HG03457 (cell line): ENCODE results near the gene NET1.
"Not testable (repeated sequence)": the region's sequence is repeated elsewhere in the genome, so short reads cannot be mapped to it uniquely, and the experiment has no call there.

ENCODE experiments used
- ATAC-seq: cut with Tn5 transposase; IDR thresholded peaks from one replicate; pipeline ENCODE4 v1.9.1; 2021; ENCODE audit warnings: moderate number of reproducible peaks; ENCODE audit not compliant: unreplicated experiment

NET1 gene, protein sequence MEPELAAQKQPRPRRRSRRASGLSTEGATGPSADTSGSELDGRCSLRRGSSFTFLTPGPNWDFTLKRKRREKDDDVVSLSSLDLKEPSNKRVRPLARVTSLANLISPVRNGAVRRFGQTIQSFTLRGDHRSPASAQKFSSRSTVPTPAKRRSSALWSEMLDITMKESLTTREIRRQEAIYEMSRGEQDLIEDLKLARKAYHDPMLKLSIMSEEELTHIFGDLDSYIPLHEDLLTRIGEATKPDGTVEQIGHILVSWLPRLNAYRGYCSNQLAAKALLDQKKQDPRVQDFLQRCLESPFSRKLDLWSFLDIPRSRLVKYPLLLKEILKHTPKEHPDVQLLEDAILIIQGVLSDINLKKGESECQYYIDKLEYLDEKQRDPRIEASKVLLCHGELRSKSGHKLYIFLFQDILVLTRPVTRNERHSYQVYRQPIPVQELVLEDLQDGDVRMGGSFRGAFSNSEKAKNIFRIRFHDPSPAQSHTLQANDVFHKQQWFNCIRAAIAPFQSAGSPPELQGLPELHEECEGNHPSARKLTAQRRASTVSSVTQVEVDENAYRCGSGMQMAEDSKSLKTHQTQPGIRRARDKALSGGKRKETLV

DNA sequence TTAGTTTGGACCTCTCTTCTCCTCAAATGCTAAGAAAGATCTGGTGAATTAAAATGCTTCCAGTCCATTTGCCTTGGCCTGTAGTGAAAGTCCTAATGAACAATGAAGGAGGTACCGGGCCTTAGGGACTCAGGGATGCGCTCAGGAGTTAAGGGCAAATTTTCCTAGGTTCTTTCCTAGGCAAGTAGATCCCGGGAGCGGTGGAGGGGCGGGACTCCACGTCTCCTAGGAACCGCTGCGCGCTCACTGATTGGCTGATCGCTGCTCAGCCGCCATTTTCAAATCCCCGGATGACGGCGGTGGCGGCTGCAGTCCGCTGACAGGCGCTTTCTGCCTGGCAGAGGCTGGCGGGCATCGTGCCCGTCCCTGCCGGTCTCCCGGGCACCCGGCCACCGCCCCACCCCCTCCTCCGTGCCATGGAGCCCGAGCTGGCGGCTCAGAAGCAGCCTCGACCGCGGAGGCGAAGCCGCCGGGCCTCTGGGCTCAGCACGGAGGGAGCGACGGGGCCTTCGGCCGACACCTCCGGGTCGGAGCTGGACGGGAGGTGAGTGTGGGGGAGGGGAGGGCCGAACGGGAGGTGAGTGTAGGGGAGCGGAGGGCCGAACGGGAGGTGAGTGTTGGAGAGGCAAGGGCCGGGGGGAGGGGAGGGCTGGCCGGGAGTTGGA is at the start of gene NET1:
NET1 (plus strand) TSS at position 281 of the 665 bp plus-strand sequence; CDS start at position 417, 136 bp downstream.
- ATAC-seq, result peak; percentile 91

DNA sequence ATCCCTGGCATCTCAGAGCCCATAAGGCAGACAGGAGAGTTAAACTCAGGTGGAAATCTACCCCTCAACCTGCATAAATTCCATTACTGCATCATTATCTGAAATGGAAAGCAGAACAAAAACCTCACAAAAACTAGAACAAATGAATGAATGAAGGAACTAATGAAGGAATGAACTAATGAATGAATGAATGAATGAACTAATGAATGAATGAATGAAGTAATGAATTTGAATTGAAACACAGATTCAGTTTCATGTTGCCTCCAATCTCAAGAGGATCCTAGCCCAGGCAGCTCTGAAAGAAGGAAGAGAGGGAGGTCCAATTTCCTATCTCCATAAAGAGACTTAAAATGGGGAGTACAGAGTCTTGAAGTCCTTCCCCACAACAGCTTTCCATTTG is 49.5 kb upstream of the NET1 start:
- ATAC-seq, result no peak

DNA sequence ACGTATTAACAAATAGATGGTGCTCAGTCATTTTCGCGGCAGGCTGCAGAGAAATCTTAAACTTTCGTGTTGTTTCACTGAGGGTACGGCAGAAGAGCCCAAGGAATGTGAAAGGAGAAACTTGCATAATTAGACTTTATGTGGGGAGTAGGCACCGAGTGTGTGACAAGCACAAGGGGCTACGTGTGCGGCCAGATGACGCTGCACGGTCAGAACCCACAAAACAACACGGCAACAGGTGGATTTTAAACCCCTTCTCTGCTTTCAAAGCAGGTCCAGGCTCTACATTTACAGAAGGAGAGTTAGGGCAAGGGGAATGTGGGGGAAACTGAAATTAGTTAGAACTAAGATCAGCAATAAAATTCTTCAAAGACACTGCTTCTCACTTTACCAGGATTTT is 48.0 kb upstream of the NET1 start:
- no peak for ATAC-seq

DNA sequence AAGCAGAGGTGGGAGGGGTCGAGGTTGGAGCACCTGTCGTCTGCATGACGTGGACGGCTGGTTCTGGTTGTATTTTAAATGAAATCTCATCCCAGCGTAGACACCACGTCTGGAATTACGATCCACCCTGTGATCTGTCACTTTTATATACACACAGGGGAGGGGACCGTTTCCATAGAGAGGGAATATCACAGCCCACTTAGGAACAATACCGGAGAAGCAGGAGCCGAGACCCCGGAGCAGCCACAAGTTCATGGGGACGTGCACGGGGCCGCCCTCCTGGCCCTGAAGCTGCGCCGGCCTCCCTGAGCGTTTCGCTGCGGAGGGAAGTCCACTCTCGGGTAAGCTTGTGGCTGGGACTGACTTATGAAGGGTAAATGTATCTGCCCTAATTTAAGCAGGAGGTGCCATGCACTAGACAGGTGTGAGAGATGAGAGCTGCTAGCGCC is 47.4 kb upstream of the NET1 start, which contains the start of gene UCN3:
UCN3 (plus strand) TSS at position 77 of the 449 bp plus-strand sequence. CDS start 8,755 bp downstream, outside the sequence.
- no peak for ATAC-seq

DNA sequence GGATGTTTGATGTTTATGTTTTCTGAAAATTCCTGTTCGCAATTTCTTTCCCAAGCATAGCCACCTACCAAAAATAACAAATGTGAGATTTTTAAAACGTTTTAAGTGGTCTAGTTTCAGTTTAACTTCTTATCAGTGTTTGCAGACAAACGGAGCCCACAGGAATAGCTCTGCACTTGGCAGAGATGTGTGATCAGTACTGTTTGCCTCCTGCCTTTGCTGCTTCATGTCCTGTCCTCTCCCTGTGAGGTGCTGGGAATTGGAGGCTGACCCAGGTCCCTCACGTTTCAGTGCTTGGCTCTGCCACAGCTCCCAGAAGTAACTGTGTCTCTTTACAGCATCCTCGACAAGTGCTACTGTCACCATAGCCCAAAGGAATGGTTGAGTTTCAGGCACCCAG is 46.4 kb upstream of the NET1 start:
- ATAC-seq, result no peak

DNA sequence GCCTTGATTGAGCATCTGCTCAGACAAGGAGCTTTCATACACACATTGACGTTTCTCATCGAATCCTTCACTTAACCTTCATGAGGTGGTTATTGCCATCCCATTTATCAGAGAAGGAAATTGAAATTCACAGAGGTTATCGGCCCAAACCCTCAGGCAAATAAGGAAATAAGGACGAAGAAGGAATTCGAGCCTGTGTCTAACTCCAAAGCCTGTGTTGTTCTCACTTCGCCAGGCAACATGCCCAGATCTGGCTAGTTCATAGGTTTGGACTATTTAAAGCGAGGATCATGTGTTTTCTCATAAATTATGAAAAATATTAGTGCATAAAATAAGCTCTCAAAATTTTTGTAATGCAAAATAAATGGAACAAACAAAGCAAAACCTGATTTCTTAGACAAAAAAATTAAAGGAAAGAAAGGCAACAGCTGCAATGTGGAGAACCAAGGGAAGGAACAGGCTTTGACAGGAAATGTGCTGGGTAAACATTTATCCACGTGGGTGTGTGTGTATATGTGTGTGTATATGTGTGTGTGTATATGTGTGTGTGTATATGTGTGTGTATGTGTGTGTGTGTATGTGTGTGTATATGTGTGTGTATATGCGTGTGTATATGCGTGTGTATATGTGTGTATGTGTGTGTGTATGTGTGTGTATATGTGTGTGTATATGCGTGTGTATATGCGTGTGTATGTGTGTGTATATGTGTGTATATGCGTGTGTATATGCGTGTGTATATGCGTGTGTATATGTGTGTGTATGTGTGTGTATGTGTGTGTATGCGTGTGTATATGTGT is 42.8 kb upstream of the NET1 start:
- no peak for ATAC-seq

DNA sequence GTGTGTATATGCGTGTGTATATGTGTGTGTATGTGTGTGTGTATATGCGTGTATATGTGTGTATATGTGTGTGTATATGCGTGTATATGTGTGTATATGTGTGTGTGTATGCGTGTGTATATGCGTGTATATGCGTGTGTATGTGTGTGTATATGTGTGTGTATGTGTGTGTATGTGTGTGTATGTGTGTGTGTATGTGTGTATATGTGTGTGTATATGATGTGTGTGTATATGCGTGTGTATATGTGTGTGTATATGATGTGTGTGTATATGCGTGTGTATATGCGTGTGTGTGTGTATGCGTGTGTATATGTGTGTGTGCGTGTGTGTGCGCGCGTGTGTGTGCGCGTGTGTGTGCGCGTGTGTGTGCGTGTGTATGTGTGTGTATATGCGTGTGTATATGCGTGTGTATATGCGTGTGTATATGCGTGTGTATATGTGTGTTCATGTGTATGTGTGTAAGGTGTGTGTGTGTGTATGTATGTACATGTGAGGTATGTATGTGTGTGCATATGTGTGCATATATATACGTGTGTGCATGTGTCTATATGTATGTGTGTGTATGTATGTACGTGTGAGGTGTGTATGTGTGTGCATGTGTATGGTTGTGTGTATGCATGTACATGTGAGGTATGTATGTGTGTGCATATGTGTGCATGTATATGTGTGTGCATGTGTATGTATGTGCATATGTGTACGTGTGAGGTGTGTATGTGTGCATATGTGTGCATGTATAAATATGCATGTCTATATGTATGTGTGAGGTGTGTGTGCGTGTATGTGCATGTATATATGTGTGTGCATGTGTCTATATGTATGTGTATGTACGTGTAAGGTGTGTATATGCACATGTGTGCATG is 41.6 kb upstream of the NET1 start:
- ATAC-seq, result no peak

DNA sequence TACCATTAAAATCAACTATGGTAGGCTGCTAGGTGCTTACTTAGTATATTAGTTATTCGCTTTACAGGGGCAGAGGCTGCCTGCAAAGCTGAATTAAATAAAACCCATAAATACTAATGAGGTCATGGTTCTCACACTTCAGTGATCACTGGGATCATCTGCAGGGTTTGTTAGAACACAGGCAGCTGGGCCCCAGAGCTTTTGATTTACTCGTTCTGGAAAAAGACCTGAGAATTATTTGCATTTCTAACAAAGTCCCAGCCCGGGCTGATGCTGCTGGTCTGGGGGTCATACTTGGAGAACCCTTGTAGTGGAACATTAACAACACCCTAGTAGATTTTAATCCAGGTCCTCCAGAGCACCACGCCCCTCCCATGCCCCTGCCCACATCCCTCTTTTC is 39.0 kb upstream of the NET1 start:
- no peak for ATAC-seq

DNA sequence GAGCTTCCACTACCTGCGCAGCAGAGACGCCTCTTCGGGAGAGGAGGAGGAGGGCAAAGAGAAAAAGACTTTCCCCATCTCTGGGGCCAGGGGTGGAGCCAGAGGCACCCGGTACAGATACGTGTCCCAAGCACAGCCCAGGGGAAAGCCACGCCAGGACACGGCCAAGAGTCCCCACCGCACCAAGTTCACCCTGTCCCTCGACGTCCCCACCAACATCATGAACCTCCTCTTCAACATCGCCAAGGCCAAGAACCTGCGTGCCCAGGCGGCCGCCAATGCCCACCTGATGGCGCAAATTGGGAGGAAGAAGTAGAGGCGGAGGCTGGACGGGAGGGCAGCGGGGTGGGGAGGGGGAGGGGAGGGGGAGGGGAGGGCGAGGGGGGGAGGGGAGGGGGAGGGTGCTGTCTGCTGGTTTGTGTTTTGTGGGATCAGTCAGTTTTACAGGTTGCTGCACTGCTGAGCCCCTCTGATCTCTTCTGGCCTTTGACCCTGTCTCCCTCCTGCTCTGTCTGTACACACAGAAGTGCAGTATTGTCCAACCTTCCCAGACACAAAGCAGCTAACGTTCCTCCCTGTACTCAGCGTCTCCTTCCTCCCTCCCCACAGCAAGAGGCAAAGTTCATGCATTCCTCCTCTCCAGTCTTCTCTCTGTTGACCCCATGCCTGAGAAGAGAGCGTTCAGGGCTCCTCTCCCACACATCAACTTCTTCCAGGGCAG is 38.3 kb upstream of the NET1 start:
- no peak for ATAC-seq

DNA sequence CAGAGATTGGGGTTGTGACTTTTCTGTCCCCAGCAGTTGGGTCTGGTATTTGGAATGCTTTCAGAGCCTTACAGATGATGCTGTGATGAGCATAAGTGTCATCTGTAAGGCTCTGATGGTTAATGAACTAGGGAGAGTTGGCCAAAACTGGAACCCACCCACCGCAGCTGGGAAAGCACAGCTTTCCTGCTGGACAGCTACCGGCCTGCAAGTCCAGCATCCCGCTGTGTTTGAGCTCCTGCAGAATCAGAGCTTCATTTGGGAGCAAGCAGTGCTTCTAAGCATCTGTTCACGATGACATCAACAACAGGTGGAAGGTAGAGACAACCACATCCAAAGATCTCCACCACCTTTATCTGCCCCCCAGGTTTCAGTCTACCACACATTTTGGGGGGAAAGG is 35.9 kb upstream of the NET1 start:
- no peak for ATAC-seq

DNA sequence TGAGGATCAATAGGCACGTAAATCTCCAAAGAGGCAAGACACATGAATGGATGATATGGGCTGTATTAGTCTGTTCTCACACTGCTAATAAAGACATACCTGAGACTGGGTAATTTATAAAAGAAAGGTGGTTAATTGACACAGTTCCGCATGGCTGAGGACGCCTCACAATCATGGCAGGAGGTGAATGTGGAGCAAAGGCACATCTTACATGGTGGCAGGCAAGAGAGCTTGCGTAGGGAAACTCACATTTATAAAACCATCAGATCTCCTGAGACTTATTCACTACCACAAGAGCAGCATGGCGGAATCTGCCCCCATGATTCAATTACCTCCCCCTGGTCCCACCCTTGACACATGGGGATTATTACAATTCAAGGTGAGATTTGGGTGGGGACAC is 33.2 kb upstream of the NET1 start:
- not testable (repeated sequence) for ATAC-seq

DNA sequence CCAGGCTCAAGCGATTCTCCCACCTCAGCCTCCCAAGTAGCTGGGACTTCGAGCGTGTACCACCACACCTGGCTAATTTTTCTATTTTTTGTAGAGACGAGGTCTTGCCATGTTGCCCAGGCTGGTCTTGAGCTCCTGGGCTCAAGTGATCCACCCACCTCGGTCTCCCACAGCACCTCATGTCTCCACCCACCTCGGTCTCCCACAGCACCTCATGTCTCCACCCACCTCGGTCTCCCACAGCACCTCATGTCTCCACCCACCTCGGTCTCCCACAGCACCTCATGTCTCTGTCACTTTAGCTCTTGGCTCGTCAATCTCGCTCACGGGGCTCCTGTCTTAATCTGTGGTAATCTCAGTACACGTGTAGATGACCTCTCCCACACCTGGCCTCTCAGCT is 32.0 kb upstream of the NET1 start:
- not testable (repeated sequence) for ATAC-seq

DNA sequence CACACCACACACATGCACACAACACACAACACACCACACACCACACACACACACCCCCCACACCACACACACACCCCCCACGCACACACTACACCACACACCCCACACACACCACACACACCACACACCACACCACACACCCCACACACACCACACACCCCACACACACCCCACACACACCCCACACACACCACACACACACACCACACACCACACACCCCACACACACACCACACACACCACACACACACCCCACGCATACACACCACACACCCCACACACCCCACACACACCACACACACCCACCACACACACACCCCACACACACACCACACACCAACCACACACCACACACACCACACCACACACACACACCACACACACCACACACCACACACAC is 31.2 kb upstream of the NET1 start:
- no peak for ATAC-seq

DNA sequence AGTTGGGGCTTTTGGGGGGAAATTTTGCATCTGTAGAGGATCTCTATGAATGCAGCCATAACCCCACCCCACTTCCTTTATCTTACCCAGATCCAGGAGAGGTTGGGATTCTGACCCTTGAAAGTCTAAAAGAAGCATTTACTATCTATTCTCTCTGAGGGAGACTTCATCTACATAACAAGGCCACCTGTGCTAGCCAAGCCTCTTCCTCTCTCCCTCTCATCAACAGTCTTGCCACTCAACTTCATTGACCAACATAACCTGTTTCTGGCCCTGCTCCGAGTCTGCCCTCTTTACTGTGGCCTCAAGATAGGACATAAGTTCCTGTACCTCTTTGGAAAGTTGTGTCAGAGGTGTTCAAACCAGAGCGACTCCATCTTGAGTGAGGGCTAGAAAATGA is 27.1 kb upstream of the NET1 start:
- ATAC-seq, result no peak

DNA sequence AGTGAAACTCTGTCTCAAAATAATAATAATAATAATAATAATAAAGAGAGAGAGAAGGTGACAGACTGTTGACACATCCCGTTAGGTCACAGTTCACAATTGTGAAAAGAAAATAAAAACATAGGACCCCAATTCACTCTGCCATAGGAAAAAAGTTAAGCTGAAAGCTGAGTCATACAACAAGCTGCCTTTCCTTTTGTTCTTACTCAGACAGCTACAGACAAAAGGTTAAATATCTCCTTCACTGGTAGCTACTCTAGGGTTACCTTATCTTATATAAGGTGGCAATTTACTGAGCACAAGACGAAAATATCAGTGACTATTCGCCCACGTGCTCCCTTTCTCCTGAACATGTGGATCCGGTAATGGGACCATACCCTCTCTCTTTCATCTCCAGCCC is 25.2 kb upstream of the NET1 start:
- ATAC-seq, result no peak

DNA sequence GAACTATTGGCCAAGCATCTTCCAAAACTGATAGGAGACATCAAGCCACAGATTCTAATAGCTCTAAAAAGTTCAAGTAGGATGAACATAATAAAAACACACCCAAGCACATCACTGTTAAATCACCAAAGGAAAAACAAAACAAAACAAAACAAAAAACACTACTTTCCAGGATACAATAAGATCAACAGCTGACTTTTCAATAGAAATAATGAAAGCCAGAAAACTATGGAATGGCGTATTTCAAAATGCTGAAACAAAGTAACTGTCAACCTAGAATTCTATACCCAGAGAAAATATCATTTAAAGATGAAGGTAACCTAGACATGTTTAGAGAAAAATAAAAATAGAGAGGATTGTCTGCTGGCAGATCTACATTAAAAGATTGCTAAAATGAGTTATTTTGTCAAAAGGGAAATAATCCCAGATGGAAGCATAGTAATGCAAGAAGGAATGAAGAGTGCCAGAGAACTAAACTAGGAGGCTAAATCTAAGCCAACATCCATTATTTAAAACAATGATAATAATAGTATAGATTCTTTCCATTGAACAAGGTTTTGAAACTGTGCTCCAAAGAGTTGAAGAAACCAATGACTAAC is 21.7 kb upstream of the NET1 start:
- no peak for ATAC-seq

DNA sequence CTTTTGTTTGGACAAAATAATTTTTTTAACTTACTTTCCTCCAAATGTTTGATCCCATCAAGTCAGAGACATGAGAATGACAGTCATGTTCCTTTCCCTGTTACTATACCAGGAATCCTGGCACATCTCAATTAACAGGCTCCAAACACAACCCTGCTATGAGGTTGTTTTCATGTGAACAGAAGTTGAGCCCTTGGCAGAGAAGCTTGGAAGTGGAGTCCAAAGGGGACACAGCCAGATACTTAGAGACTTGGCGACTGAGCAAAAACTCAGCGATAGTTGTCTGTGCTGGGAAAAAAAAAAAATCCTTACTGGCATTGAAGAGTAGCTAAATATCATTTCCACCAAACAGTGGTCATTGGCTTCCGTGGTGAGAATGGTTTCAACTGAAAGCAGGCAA is 20.6 kb upstream of the NET1 start:
- ATAC-seq, result no peak

DNA sequence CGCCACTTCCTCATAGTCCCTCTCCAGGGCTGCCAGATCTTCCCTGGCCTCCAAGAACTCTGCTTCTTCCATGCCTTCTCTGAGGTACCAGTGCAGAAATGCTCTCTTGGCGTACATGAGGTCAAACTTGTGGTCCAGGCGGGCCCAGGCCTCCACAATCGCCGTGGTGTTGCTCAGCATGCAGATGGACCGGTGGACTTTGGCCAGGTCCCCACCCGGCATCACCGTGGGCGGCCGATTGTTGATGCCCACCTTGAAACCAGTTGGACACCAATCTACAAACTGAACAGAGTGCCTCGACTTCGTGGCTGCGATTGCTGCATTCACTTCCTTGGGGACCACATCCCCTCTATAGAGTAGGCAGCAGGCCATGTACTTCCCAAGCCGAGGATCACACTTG is 18.8 kb upstream of the NET1 start:
- no peak for ATAC-seq

DNA sequence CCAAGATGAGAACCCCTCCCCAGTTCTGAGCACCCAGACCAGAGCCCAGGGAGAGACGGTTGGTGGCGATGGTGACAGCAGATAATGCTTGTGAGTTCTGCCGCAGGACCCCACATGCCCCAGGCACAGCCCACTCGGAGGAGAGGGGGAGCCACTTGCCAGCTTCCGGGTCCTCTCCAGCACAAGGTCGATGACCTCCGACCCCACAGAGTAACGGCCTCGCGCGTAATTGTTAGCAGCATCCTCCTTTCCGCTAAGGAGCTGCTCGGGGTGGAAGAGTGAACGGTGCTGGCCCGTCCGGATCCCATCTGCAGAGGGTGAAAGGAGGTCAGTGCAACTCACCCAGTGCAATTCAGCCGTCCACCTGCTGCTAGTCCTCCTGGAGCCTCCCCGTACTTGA is 17.2 kb upstream of the NET1 start:
- no peak for ATAC-seq
